HG02885 (cell line): ENCODE results near the gene ANKRD9.
"Not testable (repeated sequence)": the region's sequence is repeated elsewhere in the genome, so short reads cannot be mapped to it uniquely, and the experiment has no call there.

Source experiments
- ATAC-seq: cut with Tn5 transposase; IDR thresholded peaks from one replicate; pipeline ENCODE4 v1.9.1; 2021; ENCODE audit warnings: mild to moderate bottlenecking; ENCODE audit not compliant: unreplicated experiment, poor library complexity

ANKRD9 gene

GRCh38 chr14:102539544-102540314, 30.2 kb upstream of the ANKRD9 start:
- ATAC-seq: no peak

- no peak for ATAC-seq
Observed at GRCh38 chr14:102538602-102539543, 29.3 kb upstream of the ANKRD9 start.

GRCh38 chr14:102537981-102538601, 28.5 kb upstream of the ANKRD9 start:
- ATAC-seq: no peak

- ATAC-seq: no peak
Observed at GRCh38 chr14:102532204-102532658, 22.7 kb upstream of the ANKRD9 start.

GRCh38 chr14:102530828-102531478, 21.4 kb upstream of the ANKRD9 start:
- ATAC-seq: peak; percentile 39

- ATAC-seq: no peak
Observed at GRCh38 chr14:102528431-102529170, 19.0 kb upstream of the ANKRD9 start.

- no peak for ATAC-seq
Observed at GRCh38 chr14:102525929-102526497, 16.4 kb upstream of the ANKRD9 start.

GRCh38 chr14:102525219-102525928, 15.8 kb upstream of the ANKRD9 start:
- ATAC-seq: peak; percentile 6

GRCh38 chr14:102524451-102525218, 15.1 kb upstream of the ANKRD9 start:
- ATAC-seq: peak; percentile 96

- ATAC-seq: no peak
Observed at GRCh38 chr14:102523569-102524450, 14.2 kb upstream of the ANKRD9 start.

- ATAC-seq: no peak
Observed at GRCh38 chr14:102523200-102523568, 13.6 kb upstream of the ANKRD9 start.

GRCh38 chr14:102519709-102520108, 10.1 kb upstream of the ANKRD9 start:
- not testable (repeated sequence) for ATAC-seq

GRCh38 chr14:102518063-102518648, 8.6 kb upstream of the ANKRD9 start:
- ATAC-seq: no peak

GRCh38 chr14:102517392-102518062, 8.0 kb upstream of the ANKRD9 start:
- peak; percentile 21 for ATAC-seq

- peak; percentile 81 for ATAC-seq
Observed at GRCh38 chr14:102516531-102517391, 7.2 kb upstream of the ANKRD9 start.
